ENCODE data around the gene WDR7. TPM values are rescaled to one million over a fixed set of nuclear protein-coding genes. Genes with fewer than 3 reads are reported as not detected.

WDR7 gene
- total RNA-seq, 2 experiments from 2014 or later: 18.0 to 19.5 TPM

Other genes with a start within 250 kb of the WDR7 start
- 10 to 100 TPM; 68.7 to 68.9 TPM for gene TXNL1, start 12.8 kb upstream of the WDR7 start, total RNA-seq

All from activated CD4-positive, alpha-beta memory T cell treated with anti-CD3 and anti-CD28 coated beads for 36 hours (primary cell).